ENCODE measurements around the gene RGS8.

RGS8 gene

DNA sequence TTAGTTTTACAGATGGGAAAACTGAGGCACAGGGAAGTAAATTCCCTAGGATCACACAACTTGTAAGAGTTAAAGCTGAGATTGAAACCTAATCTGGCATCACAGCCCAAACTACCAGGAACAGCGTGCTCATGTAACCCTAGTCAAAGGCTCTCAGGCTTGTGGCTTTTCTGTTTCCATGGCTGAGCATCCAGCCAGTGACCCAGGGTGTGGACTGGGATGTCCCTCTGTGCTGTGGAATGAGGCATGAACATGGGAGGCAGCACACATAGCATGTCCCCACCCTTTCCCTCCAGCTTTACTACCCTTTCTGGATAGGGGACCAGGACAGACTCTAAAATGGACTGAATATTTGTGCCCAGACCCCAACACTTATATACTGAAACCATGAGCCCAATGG, 45.1 kb downstream of the RGS8 start:
- no peak for DNase-seq (ENCODE audit: low spot score)

DNA sequence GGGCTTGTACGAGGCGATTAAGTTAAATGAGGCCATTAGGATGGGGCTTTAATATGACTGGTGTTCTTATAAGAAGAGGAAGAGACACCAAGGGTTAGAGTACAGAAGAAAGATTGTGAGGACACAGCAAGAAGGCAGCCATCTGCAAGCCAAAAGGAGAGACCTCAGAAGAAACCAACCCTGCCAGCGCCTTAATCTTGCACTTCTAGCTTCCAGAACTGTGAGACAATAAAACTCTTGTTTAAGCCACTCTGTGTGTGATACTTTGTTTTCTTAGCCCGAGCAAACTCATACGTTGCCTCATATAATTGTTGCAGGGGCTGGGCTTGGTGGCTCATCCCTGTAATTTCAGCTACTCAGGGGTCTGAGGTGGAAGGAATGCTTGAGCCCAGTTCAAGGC, 46.6 kb downstream of the RGS8 start:
- DNase-seq (ENCODE audit: low spot score): no peak

DNA sequence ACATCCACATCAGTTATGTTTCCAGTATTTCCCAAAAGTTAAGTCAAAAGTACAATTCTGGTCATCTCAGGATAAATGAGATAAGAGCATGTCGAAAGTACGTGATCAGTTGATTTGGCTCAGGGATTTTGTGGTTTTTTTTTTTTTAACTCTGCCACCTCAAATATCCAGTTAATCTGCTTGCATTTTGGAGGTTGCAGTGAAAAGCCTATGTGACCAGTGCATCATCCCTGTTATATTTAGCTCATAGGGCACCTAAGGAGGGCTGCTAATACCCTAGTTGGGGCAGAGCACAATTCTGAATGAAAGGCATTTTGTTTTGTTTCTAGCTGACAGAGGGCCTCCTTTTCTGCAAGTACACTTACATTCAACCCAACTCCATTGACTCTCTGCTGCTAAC, 48.5 kb downstream of the RGS8 start:
- no peak for DNase-seq (ENCODE audit: low spot score)

All from CD4-positive, alpha-beta T cell treated with Interleukin-6 at 100 ng/mL for 8 hours (primary cell).